CD4-positive, alpha-beta memory T cell (primary cell): Measurements from ENCODE around the gene DHRS12. TPM values are rescaled to one million over a fixed set of nuclear protein-coding genes. Genes with fewer than 3 reads are reported as not detected.

Experiments used
- CTCF ChIA-PET: fragments of 350-600 bp; sonication (Branson Sonifier 250); formaldehyde crosslinking; loops from one replicate; lab custom pipeline; 2021; ENCODE audit warnings: inconsistent platforms; ENCODE audit not compliant: partially characterized antibody; lab: Charles Lee
- POLR2A ChIA-PET: fragments of 350-600 bp; sonication (Branson Sonifier 250); formaldehyde crosslinking; loops from one replicate; lab custom pipeline; 2021; ENCODE audit not compliant: partially characterized antibody; lab: Charles Lee
- DNase-seq, 5 donors: peaks; one replicate each; pipeline versions ENCODE4 v3.0.0 to v3.0.0-alpha.2; 2020 to 2022; ENCODE audit warnings: mixed read lengths in 1 of 5
- H3K27ac ChIP-seq: one replicate; pipeline ENCODE4 v1.7.0; 2013; ENCODE audit warnings: low read depth, low read length
- H3K27me3 ChIP-seq: 2 replicates; pipeline ENCODE4 v1.7.0; 2013; ENCODE audit warnings: mild to moderate bottlenecking, low read length, moderate library complexity; ENCODE audit not compliant: insufficient read depth
- H3K36me3 ChIP-seq: 2 replicates; pipeline ENCODE4 v1.7.0; 2013; ENCODE audit warnings: mild to moderate bottlenecking, low read length, moderate library complexity; ENCODE audit not compliant: insufficient read depth
- H3K4me1 ChIP-seq: 2 replicates; pipeline ENCODE4 v1.7.0; 2013; ENCODE audit warnings: mild to moderate bottlenecking, low read length, moderate library complexity; ENCODE audit not compliant: insufficient read depth
- H3K4me3 ChIP-seq, 2 donors: one replicate each; pipeline ENCODE4 v1.7.0; 2013; ENCODE audit warnings: low read length in 2 of 2, mild to moderate bottlenecking in 1 of 2
- H3K9me3 ChIP-seq, 2 donors: one replicate each; pipeline ENCODE4 v1.7.0; 2013; ENCODE audit warnings: low read length in 2 of 2, control low read depth in 1 of 2; ENCODE audit not compliant: control insufficient read depth in 1 of 2
- H3K27ac Mint-ChIP-seq, 7 donors: one replicate each; pipeline ENCODE4 v1.8.0; 2020 to 2021; ENCODE audit warnings: mixed read lengths in 7 of 7, mild to moderate bottlenecking in 6 of 7, inconsistent platforms in 3 of 7, moderate library complexity in 3 of 7
- H3K27me3 Mint-ChIP-seq, 2 donors: one replicate each; pipeline ENCODE4 v1.8.0; 2020 to 2021; ENCODE audit warnings: mixed read lengths in 2 of 2
- H3K36me3 Mint-ChIP-seq, 2 donors: one replicate each; pipeline ENCODE4 v1.8.0; 2020 to 2021; ENCODE audit warnings: mixed read lengths in 2 of 2, inconsistent platforms in 1 of 2, mild to moderate bottlenecking in 1 of 2
- H3K4me1 Mint-ChIP-seq, 4 donors: one replicate each; pipeline ENCODE4 v1.8.0; 2020 to 2021; ENCODE audit warnings: mixed read lengths in 4 of 4, mild to moderate bottlenecking in 1 of 4
- H3K4me3 Mint-ChIP-seq, 8 donors: one replicate each; pipeline ENCODE4 v1.8.0; 2020 to 2021; ENCODE audit warnings: mixed read lengths in 8 of 8, mild to moderate bottlenecking in 7 of 8, moderate library complexity in 6 of 8, inconsistent platforms in 3 of 8
- H3K9me3 Mint-ChIP-seq, 8 donors: one replicate each; pipeline ENCODE4 v1.8.0; 2020 to 2021; ENCODE audit warnings: mixed read lengths in 8 of 8, mild to moderate bottlenecking in 5 of 8, inconsistent platforms in 3 of 8, moderate library complexity in 1 of 8
- intact Hi-C: fragments of 100-400 bp; cut with micrococcal nuclease; formaldehyde crosslinking; loops from one replicate; pipeline ENCODE4 v1.15.1; 2023
- polyA plus RNA-seq, 2 donors: library from polyadenylated mRNA; unstranded; fragments of 300-500 nt; fragmentation: Illumina TruSeq; gene quantifications; one replicate each; pipeline ENCODE4 v1.2.3, GENCODE V29; 2021
- total RNA-seq, 2 experiments: library from RNA; stranded (reverse); gene quantifications; one replicate each; pipeline ENCODE4 v1.2.3, GENCODE V29; 2021

Gene DHRS12
- total and polyA plus RNA-seq, 4 experiments from 2014 or later = 23.6 to 38.9 (median 30.7) TPM

DNA sequence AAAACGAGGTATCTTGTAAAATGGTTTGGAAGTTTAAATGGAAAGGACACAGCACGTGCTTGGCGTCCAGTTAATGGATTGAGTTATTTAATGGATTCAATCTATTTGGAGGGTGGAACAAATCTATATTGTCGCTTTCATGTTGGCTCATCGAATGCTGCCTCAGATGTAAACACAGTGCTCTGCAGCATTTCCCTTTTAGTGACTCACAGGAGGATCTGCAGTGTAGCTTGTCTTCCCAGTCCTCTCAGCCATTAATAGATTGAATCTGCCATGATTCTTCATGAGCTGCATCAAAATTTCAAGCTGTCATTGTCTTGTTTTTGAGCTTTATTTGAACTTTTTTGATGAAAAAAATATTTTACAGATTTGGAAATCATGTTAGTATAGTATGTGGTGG, 44.7 kb downstream of the DHRS12 start:
- Mint-ChIP-seq H3K4me3 (no peak overlapping the region), H3K9me3 (peaks cover 0 to 2% (median 0%) of the 10 kb centered on the region in 8 donors), H3K27ac (peak overlapping the region in 2 of 7 donors; percentile 8 to 38), H3K27me3 (no peaks in the 10 kb centered on the region), H3K4me1 (peaks cover 4 to 14% (median 12%) of the 10 kb centered on the region in 4 donors), H3K36me3 (peaks cover 63 to 67% of the 10 kb centered on the region in 2 donors)
- intact Hi-C loops = no loop called here
- CTCF ChIA-PET = no interaction called here
- H3K27me3 ChIP-seq = no peaks in the 10 kb centered on the region
- peaks cover 27% of the 10 kb centered on the region for H3K36me3 ChIP-seq
- POLR2A ChIA-PET = no interaction called here
- peaks cover 11% of the 10 kb centered on the region for H3K4me1 ChIP-seq
- H3K4me3 ChIP-seq = no peak overlapping the region
- H3K27ac ChIP-seq = no peak overlapping the region
- H3K9me3 ChIP-seq = no peaks in the 10 kb centered on the region
- DNase-seq = no peak

DNA sequence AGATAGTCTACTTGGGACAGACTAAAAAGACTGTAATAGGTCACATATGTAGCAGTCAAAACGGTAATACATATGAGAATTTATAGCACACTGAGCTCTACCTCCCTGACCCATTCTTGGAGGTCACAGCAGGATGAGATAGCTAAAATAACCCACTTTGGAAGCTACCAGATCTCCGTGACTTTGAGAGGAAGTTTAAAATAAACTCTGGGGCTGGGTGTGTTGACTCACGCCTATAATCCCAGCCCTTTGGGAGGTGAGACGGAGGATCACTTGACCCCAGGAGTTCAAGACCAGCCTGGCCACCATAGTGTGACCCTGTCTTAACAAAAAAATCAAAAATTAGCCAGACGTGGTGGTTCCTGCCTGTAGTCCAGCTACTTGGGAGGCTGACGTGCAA, 45.3 kb downstream of the DHRS12 start:
- ChIA-PET CTCF (interaction anchor here (0.7 to 1.0 kb wide), 2 partner anchors 12 to 146 kb away, joined by 3 to 4 read pairs; no protein-coding TSS in a partner anchor), POLR2A (interaction anchor here (1.1 kb wide), 1 partner anchor 306 kb away, joined by 3 read pairs; the partner anchor contains the start of gene INTS6)
- Histone ChIP-seq H3K4me1 (peaks cover 6% of the 10 kb centered on the region), H3K27ac (no peak overlapping the region), H3K36me3 (peaks cover 27% of the 10 kb centered on the region), H3K4me3 (no peak overlapping the region), H3K9me3 (no peaks in the 10 kb centered on the region), H3K27me3 (no peaks in the 10 kb centered on the region)
- Mint-ChIP-seq H3K27me3 (no peaks in the 10 kb centered on the region), H3K9me3 (no peaks in the 10 kb centered on the region), H3K27ac (peak overlapping the region in 1 of 7 donors; percentile 3), H3K36me3 (peaks cover 67 to 70% of the 10 kb centered on the region in 2 donors), H3K4me1 (peaks cover 0 to 9% (median 8%) of the 10 kb centered on the region in 4 donors), H3K4me3 (no peak overlapping the region)
- DNase-seq = no peak
- intact Hi-C loops = no loop called here

DNA sequence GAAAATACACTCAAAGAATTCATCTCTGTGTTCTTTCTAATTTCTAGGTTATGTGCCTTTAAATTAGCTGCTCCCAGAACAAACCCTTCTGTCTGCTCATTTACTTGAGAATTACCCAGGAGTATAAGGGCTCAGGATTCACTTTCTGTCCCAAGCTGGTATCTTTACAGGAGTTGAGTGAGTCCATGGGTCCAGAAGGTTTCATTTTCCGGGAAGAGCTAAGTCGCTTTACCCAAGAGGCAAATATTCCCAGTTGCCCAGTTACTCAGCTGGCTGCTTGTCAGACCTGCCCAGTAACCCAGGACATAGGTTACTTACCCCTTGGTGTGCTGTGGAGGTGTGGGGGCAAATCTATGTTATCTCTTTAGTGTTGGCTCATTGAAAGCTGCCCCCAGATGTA, 47.3 kb downstream of the DHRS12 start:
- Mint-ChIP-seq H3K36me3 (peaks cover 70 to 77% of the 10 kb centered on the region in 2 donors), H3K4me3 (no peak overlapping the region), H3K27ac (peak overlapping the region in 1 of 7 donors; percentile 65), H3K27me3 (no peaks in the 10 kb centered on the region), H3K4me1 (peaks cover 0 to 4% (median 0%) of the 10 kb centered on the region in 4 donors), H3K9me3 (no peaks in the 10 kb centered on the region)
- H3K9me3 ChIP-seq = no peaks in the 10 kb centered on the region
- intact Hi-C loops = no loop called here
- no peaks in the 10 kb centered on the region for H3K27me3 ChIP-seq
- no peak overlapping the region for H3K4me3 ChIP-seq
- peaks cover 32% of the 10 kb centered on the region for H3K36me3 ChIP-seq
- H3K4me1 ChIP-seq = no peaks in the 10 kb centered on the region
- ChIA-PET POLR2A (interaction anchor here (1.2 kb wide), 1 partner anchor 41 kb away, joined by 3 read pairs; no protein-coding TSS in a partner anchor), CTCF (no interaction called here)
- no peak for DNase-seq
- no peak overlapping the region for H3K27ac ChIP-seq

DNA sequence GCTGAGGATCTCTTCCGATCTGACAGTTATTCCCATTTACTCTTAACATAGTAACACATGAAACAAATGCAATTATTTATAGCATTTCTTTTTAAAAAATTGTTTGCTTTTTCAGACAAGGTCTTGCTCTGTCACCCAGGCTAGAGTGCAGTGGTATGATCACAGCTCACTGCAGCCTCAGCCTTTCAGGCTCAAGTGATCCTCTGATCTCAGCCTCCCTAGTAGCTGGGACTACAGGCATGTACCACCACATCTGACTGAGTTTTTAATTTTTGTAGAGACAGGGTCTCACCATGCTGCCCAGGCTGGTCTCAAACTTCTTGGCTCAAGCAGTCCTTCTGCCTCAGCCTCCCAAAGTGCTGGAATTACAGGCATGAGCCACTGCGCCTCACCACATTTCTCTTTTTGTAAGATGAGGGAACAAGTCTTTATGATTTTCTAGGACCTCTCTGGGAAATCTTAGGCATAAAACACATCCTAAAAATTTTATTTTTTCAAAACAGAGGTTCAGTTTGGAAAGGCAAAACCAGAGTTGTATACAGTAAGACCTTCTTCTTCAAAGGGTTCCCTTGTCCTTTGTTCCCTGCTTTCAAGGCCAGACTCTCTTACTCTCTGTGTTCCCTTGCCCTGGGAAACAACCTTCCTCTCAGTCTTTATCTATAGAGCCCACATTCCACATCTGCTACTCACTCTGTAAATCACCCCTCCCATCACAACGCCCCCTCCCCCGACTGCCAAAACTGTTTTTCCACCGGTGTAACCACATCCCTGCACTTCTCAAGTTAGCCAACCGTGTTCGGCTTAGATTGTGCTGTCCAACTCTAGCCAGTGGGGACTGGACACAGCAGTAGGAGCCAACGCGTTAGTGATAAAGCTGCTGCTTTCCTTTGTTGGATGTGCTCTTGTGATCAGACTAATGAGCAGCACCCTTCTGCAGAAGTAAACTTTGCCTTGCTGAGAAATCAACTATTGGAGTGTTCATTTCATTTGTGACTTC, 56.2 kb downstream of the DHRS12 start:
- peaks cover 65 to 67% of the 10 kb centered on the region in 2 donors for H3K36me3 Mint-ChIP-seq
- intact Hi-C loops = no loop called here
- CTCF ChIA-PET = interaction anchor here (1.3 kb wide), 1 partner anchor 50 kb away, joined by 3 read pairs; no protein-coding TSS in a partner anchor

DNA sequence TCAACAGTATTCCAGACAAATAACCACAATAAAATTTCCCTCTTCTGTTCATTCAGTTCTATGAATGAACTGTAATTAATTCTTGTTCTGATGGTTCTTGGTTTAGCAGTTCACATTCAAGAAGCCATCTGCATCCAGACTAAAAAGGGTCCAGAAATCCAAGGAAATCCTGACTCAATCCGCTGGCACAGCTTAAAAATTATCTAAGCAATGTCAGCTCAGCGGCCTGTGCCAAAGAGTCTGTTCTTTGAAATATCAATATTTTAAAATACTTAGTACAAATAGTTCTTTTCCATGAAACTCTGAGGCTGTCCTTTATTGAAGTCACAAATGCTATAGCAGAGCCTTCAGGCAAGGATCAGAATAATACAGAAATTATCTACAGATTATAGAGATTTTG, 57.2 kb downstream of the DHRS12 start:
- Histone ChIP-seq H3K4me3 (no peak overlapping the region), H3K36me3 (peaks cover 8% of the 10 kb centered on the region), H3K27ac (no peak overlapping the region), H3K4me1 (no peaks in the 10 kb centered on the region), H3K27me3 (no peaks in the 10 kb centered on the region), H3K9me3 (peaks cover 0 to 5% of the 10 kb centered on the region in 2 donors)
- H3K27ac Mint-ChIP-seq = no peak overlapping the region
- H3K36me3 Mint-ChIP-seq = peaks cover 61 to 65% of the 10 kb centered on the region in 2 donors
- no peaks in the 10 kb centered on the region for H3K4me1 Mint-ChIP-seq
- no peak overlapping the region for H3K4me3 Mint-ChIP-seq
- H3K9me3 Mint-ChIP-seq = peaks cover 0 to 25% (median 14%) of the 10 kb centered on the region in 8 donors
- ChIA-PET POLR2A (no interaction called here), CTCF (interaction anchor here (0.6 to 0.9 kb wide), 2 partner anchors 12 to 102 kb away, joined by 3 to 4 read pairs; no protein-coding TSS in a partner anchor)
- H3K27me3 Mint-ChIP-seq = no peaks in the 10 kb centered on the region
- intact Hi-C loops = no loop called here
- no peak for DNase-seq

More for the DNA sequence above, 56.2 kb downstream of the DHRS12 start:
- Histone ChIP-seq H3K36me3 (peaks cover 12% of the 10 kb centered on the region), H3K27me3 (no peaks in the 10 kb centered on the region), H3K4me3 (no peak overlapping the region), H3K27ac (no peak overlapping the region), H3K9me3 (peaks cover 0 to 5% of the 10 kb centered on the region in 2 donors), H3K4me1 (no peaks in the 10 kb centered on the region)
- POLR2A ChIA-PET = no interaction called here
- Mint-ChIP-seq H3K4me3 (no peak overlapping the region), H3K4me1 (no peaks in the 10 kb centered on the region), H3K27ac (peak overlapping the region in 1 of 7 donors; percentile 37), H3K9me3 (peaks cover 0 to 25% (median 14%) of the 10 kb centered on the region in 8 donors), H3K27me3 (no peaks in the 10 kb centered on the region)
- DNase-seq = no peak

DNA sequence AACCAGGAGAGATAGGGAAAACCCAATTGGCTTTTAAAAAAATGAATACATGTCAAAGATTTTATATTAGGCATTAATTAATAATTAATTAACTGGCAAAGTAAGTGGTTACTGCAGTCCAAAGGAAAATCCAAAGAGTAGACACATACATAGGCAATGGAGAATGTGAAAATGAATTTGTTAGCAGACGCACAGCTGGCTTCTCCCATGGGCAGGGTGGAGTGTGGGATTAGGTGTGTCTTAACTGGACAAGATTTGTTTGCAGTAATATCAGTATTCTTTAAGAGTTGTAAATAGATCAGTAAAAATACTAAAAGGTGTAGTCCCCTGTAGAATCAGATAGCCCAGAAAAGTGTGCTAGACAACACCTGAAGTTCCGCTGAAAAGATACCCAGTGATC, 58.7 kb downstream of the DHRS12 start:
- no peak overlapping the region for H3K27ac Mint-ChIP-seq

DNA sequence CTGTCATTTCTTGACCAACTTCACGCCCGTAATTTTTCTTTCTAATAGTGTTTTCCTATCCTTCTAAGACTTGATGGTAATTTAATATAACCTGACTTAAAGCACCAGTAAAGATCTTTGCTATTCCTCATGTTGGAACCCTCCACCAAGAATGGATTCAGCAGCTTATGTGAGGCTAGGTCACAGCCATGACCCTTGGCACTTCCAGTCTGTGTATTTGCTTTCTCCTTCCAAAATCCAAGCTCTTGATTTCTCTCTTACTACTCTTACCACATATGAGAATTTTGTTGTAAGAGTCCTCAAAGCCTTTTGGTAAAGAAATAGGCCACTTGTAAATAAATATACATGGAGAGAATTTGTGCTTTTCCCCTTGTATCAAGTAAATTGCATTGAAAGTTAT, 61.4 kb downstream of the DHRS12 start:
- H3K27ac Mint-ChIP-seq = peak overlapping the region in 2 of 7 donors; percentile 11 to 29
- ChIA-PET CTCF (no interaction called here), POLR2A (no interaction called here)
- no peak overlapping the region for H3K4me3 Mint-ChIP-seq
- peaks cover 1 to 3% (median 1%) of the 10 kb centered on the region in 4 donors for H3K4me1 Mint-ChIP-seq
- H3K36me3 ChIP-seq = peaks cover 13% of the 10 kb centered on the region
- intact Hi-C loops = no loop called here
- peaks cover 61 to 71% of the 10 kb centered on the region in 2 donors for H3K36me3 Mint-ChIP-seq
- peaks cover 0 to 1% of the 10 kb centered on the region in 2 donors for H3K9me3 ChIP-seq
- no peak overlapping the region for H3K4me3 ChIP-seq
- no peaks in the 10 kb centered on the region for H3K27me3 ChIP-seq
- no peak for DNase-seq
- H3K27me3 Mint-ChIP-seq = no peaks in the 10 kb centered on the region
- no peak overlapping the region for H3K27ac ChIP-seq
- H3K9me3 Mint-ChIP-seq = peaks cover 0 to 12% (median 4%) of the 10 kb centered on the region in 8 donors
- H3K4me1 ChIP-seq = no peaks in the 10 kb centered on the region

More for the DNA sequence above, 58.7 kb downstream of the DHRS12 start:
- no peak for DNase-seq
- no peaks in the 10 kb centered on the region for H3K27me3 Mint-ChIP-seq
- Histone ChIP-seq H3K4me3 (no peak overlapping the region), H3K4me1 (no peaks in the 10 kb centered on the region), H3K27ac (no peak overlapping the region), H3K27me3 (no peaks in the 10 kb centered on the region), H3K9me3 (peaks cover 0 to 5% of the 10 kb centered on the region in 2 donors), H3K36me3 (peaks cover 8% of the 10 kb centered on the region)
- peaks cover 0 to 25% (median 14%) of the 10 kb centered on the region in 8 donors for H3K9me3 Mint-ChIP-seq
- intact Hi-C loops = no loop called here
- ChIA-PET POLR2A (no interaction called here), CTCF (no interaction called here)
- no peak overlapping the region for H3K4me3 Mint-ChIP-seq
- peaks cover 60 to 64% of the 10 kb centered on the region in 2 donors for H3K36me3 Mint-ChIP-seq
- no peaks in the 10 kb centered on the region for H3K4me1 Mint-ChIP-seq
